GM18907 (cell line): ENCODE data around the gene ALKBH4.

ENCODE experiments used
- ATAC-seq: cut with Tn5 transposase; IDR thresholded peaks from one replicate; pipeline ENCODE4 v1.9.1; 2021; ENCODE audit warnings: mild to moderate bottlenecking, moderate library complexity; ENCODE audit not compliant: unreplicated experiment

Gene ALKBH4

GRCh38 chr7:102429141-102429899 is 35.3 kb downstream of the ALKBH4 start:
- ATAC-seq = no peak

- ATAC-seq = no peak
Observed at GRCh38 chr7:102427019-102427405, 37.7 kb downstream of the ALKBH4 start.

GRCh38 chr7:102426268-102427018 is 38.2 kb downstream of the ALKBH4 start:
- peak; percentile 46 for ATAC-seq

- peak; percentile 61 for ATAC-seq
Observed at GRCh38 chr7:102425639-102426267, 38.9 kb downstream of the ALKBH4 start.

- peak; percentile 34 for ATAC-seq
Observed at GRCh38 chr7:102424787-102425218, 39.9 kb downstream of the ALKBH4 start.

- no peak for ATAC-seq
Observed at GRCh38 chr7:102424129-102424551, 40.5 kb downstream of the ALKBH4 start.

GRCh38 chr7:102421706-102422240 is 42.9 kb downstream of the ALKBH4 start:
- no peak for ATAC-seq

- no peak for ATAC-seq
Observed at GRCh38 chr7:102418592-102418991, 46.1 kb downstream of the ALKBH4 start.

GRCh38 chr7:102417105-102417504 is 47.6 kb downstream of the ALKBH4 start:
- no peak for ATAC-seq

- ATAC-seq = no peak
Observed at GRCh38 chr7:102416406-102416805, 48.3 kb downstream of the ALKBH4 start.

GRCh38 chr7:102415685-102416225 is 48.9 kb downstream of the ALKBH4 start:
- ATAC-seq = peak; percentile 43

- ATAC-seq = no peak
Observed at GRCh38 chr7:102413611-102414010, 51.1 kb downstream of the ALKBH4 start.

- no peak for ATAC-seq
Observed at GRCh38 chr7:102413091-102413490, 51.6 kb downstream of the ALKBH4 start.

- no peak for ATAC-seq
Observed at GRCh38 chr7:102412548-102412947, 52.1 kb downstream of the ALKBH4 start.

- ATAC-seq = no peak
Observed at GRCh38 chr7:102410918-102411317, 53.7 kb downstream of the ALKBH4 start.

GRCh38 chr7:102410123-102410522 is 54.5 kb downstream of the ALKBH4 start:
- no peak for ATAC-seq

- ATAC-seq = no peak
Observed at GRCh38 chr7:102409340-102409739, 55.3 kb downstream of the ALKBH4 start.

GRCh38 chr7:102408530-102408929 is 56.1 kb downstream of the ALKBH4 start:
- ATAC-seq = peak; percentile 67

- no peak for ATAC-seq
Observed at GRCh38 chr7:102407910-102408309, 56.8 kb downstream of the ALKBH4 start.
